Astrocyte of the cerebellum (primary cell): Measurements from ENCODE around the gene FOXRED1.

ENCODE experiments used
- DNase-seq: peaks from one replicate; pipeline ENCODE4 v3.0.0-alpha.2; 2011; ENCODE audit warnings: low read depth
- H3K4me3 ChIP-seq: 2 replicates; pipeline ENCODE4 v1.5.1; 2011; ENCODE audit warnings: mild to moderate bottlenecking, low read depth, low read length, moderate library complexity
- in situ Hi-C: cut with HindIII; loops from 2 replicates; pipeline ENCODE4 v1.10.0; 2017; ENCODE audit warnings: low sequenced_read_pairs
- TF ChIP-seq, protein P1 (sequence below): IDR thresholded peaks from 2 replicates; pipeline ENCODE4 v1.5.1; 2012; ENCODE audit warnings: low read length, low read depth, moderate library complexity, mild to moderate bottlenecking; ENCODE audit errors: missing control alignments

FOXRED1 gene

GRCh38 chr11:126268361-126268707 is 620 bp upstream of the FOXRED1 start:
- TF ChIP-seq, protein P1, sequence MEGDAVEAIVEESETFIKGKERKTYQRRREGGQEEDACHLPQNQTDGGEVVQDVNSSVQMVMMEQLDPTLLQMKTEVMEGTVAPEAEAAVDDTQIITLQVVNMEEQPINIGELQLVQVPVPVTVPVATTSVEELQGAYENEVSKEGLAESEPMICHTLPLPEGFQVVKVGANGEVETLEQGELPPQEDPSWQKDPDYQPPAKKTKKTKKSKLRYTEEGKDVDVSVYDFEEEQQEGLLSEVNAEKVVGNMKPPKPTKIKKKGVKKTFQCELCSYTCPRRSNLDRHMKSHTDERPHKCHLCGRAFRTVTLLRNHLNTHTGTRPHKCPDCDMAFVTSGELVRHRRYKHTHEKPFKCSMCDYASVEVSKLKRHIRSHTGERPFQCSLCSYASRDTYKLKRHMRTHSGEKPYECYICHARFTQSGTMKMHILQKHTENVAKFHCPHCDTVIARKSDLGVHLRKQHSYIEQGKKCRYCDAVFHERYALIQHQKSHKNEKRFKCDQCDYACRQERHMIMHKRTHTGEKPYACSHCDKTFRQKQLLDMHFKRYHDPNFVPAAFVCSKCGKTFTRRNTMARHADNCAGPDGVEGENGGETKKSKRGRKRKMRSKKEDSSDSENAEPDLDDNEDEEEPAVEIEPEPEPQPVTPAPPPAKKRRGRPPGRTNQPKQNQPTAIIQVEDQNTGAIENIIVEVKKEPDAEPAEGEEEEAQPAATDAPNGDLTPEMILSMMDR = no peak
- DNase-seq = no peak
- peak overlapping the region; percentile 97 for H3K4me3 ChIP-seq
- in situ Hi-C loops = no loop called here

GRCh38 chr11:126277322-126277721 is 8.4 kb downstream of the FOXRED1 start:
- TF ChIP-seq, protein P1 = no peak
- no peak overlapping the region for H3K4me3 ChIP-seq
- in situ Hi-C loops = no loop called here
- no peak for DNase-seq

DNA sequence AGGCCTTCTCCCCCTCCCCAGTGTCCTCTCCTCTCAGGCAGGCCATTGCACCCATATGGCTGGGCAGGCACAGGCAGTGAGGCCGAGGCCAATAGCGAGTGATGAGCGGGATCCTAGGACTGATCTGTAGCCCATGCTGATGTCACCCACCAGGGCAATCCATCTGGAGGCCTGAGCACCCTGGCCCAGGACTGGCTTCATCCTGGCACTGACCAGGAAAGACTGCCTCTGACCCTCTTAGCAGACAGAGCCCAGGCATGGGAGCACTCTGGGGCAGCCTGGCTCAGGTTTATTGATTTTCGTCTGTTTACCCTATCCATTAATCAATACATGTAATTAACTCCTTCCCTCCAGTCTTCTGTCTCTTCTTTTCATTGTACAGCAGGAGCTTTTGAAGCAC is 8.8 kb downstream of the FOXRED1 start:
- no peak overlapping the region for H3K4me3 ChIP-seq
- in situ Hi-C loops = no loop called here
- TF ChIP-seq, protein P1 = no peak
- no peak for DNase-seq

DNA sequence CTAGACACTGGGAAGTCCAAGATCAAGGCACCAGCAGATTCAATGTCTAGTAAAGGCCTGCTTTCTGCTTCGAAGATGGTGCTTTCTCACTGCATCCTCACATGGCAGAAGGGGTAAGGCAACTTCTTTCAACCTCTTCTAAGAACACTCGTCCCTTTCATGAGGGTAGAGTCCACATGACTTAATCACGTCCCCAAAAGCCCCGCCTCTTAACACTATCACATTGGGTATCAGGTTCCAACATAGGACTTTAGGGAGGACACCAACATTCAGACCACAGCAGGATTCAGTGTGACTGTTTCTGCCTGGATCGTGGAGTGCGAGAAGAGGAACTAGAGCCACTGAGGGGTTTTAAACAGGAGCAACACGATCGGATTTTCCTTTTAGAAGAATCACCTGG is 10.2 kb downstream of the FOXRED1 start:
- TF ChIP-seq, protein P1 = no peak
- DNase-seq = no peak
- in situ Hi-C loops = no loop called here
- H3K4me3 ChIP-seq = no peak overlapping the region

DNA sequence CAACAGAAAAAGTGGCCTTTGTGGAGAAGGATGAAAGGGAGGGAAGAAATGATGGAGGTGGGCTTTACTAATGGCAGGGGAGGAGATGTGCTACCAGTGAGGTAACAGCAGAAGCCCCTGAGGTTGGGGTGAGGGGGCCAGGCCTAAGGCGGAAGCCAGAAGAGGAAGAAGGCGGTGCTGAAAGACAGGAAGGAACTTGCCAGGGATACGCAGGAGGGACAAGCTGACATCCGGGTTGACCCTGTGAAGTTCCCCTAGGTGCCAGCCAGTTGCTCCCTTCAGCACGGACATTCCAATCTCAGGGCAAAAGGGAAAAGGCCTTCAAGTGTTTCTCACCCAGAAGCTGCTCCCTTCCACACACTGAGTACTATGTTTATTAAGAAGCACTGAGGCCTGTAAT is 11.6 kb downstream of the FOXRED1 start:
- in situ Hi-C loops = no loop called here
- DNase-seq = no peak
- H3K4me3 ChIP-seq = no peak overlapping the region
- TF ChIP-seq, protein P1 = no peak

DNA sequence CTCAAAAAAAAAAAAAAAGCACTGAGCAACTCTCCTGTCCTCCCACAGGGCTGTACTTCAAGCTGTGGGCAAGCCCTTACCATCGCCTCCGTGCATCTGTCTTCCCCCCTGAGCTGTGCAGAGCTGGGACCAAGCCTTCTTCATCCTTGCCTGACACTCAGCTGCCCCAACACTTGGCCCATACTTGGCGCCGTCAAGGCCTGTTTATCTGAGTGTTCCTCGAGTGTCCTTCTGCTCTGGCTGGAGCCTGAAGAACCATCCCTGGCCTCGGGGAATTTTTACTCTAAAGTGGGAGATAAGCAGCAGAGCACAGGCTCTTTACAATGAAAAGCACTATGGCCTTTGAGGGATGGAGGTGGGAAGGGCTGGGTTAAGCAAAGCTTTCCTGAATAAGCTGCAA is 12.3 kb downstream of the FOXRED1 start:
- H3K4me3 ChIP-seq = no peak overlapping the region
- in situ Hi-C loops = no loop called here
- DNase-seq = no peak
- TF ChIP-seq, protein P1 = no peak

DNA sequence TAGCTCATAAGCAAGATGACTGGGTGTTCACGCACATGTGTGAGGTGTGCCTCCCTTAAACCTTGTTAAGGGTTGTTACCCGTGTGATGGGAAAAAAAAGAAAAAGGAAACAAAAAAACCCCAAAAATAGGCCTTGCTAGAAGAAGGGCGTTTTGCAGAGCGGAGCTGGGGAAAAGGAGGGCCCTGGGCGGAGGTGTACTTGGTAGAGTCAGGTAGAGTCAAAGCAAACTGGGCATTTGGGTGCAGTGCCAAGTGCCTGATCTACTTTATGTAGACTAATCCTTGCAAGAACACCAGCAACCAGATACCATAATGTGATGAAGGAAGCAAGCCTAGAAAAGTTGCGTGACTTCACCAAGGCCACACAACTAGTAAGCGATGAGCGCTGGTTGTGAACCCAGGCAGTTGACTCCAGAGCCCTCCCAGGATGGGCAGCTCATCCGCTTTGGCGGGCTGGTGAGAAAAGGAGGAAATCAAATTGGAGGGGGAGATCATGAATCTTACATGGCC is 12.8 kb downstream of the FOXRED1 start:
- in situ Hi-C loops = no loop called here
- TF ChIP-seq, protein P1 = no peak
- no peak overlapping the region for H3K4me3 ChIP-seq
- no peak for DNase-seq
